HG02571 (cell line): Measurements from ENCODE around the gene NMRK2.
"Not testable (repeated sequence)": the region's sequence is repeated elsewhere in the genome, so short reads cannot be mapped to it uniquely, and the experiment has no call there.

Source experiments
- ATAC-seq: cut with Tn5 transposase; IDR thresholded peaks from one replicate; pipeline ENCODE4 v1.9.1; 2021; ENCODE audit warnings: mild to moderate bottlenecking, moderate library complexity; ENCODE audit not compliant: unreplicated experiment

Gene NMRK2

GRCh38 chr19:3963458-3964255, 30.8 kb downstream of the NMRK2 start:
- no peak for ATAC-seq

GRCh38 chr19:3964256-3965194, 31.7 kb downstream of the NMRK2 start:
- no peak for ATAC-seq

GRCh38 chr19:3966051-3967017, 33.5 kb downstream of the NMRK2 start:
- no peak for ATAC-seq

- not testable (repeated sequence) for ATAC-seq
These were observed 35.1 kb downstream of the NMRK2 start for GRCh38 chr19:3967983-3968382.

- no peak for ATAC-seq
These were observed 35.9 kb downstream of the NMRK2 start for GRCh38 chr19:3968556-3969434.

GRCh38 chr19:3969435-3970312, 36.8 kb downstream of the NMRK2 start:
- ATAC-seq, result no peak

GRCh38 chr19:3970313-3970807, 37.5 kb downstream of the NMRK2 start:
- ATAC-seq, result no peak

GRCh38 chr19:3970808-3971598, 38.1 kb downstream of the NMRK2 start, which contains the start of gene DAPK3:
TSS of gene DAPK3 (minus strand) at chr19:3971099. CDS start at chr19:3969735, 1,364 bp downstream.
- peak; percentile 85 for ATAC-seq

GRCh38 chr19:3975144-3975543, 42.3 kb downstream of the NMRK2 start:
- no peak for ATAC-seq

GRCh38 chr19:3975637-3976087, 42.8 kb downstream of the NMRK2 start:
- ATAC-seq, result no peak

GRCh38 chr19:3976495-3977241, 43.8 kb downstream of the NMRK2 start:
- no peak for ATAC-seq

- ATAC-seq, result no peak
These were observed 44.6 kb downstream of the NMRK2 start for GRCh38 chr19:3977242-3978143.

- no peak for ATAC-seq
These were observed 45.3 kb downstream of the NMRK2 start for GRCh38 chr19:3978145-3978544.

GRCh38 chr19:3979289-3979673, 46.4 kb downstream of the NMRK2 start:
- no peak for ATAC-seq

GRCh38 chr19:3979674-3980352, 46.9 kb downstream of the NMRK2 start:
- ATAC-seq, result no peak
